Endometrial microvascular endothelial cells (primary cell): ENCODE measurements around the gene RNASE4. TPM values are rescaled to one million over a fixed set of nuclear protein-coding genes. Genes with fewer than 3 reads are reported as not detected.
"Not testable (repeated sequence)": the region's sequence is repeated elsewhere in the genome, so short reads cannot be mapped to it uniquely, and the experiment has no call there.

Experiments used
- in situ Hi-C: cut with HindIII; loops from 2 replicates; pipeline ENCODE4 v1.10.0; 2017; ENCODE audit warnings: low sequenced_read_pairs, low pct_unique_long_range_greater_than_20kb; ENCODE audit errors: inconsistent ontology term
- total RNA-seq: library from RNA; depleted of rRNA; stranded (reverse); fragments of >200 nt; gene quantifications from one replicate; pipeline ENCODE4 v1.2.3, GENCODE V29; 2015; ENCODE audit errors: inconsistent ontology term

RNASE4 gene
- total RNA-seq, 1 donor from 2014 or later = 15.5 TPM

GRCh38 chr14:20730891-20731290 is 46.5 kb downstream of the RNASE4 start:
- in situ Hi-C loops = no loop called here

- in situ Hi-C loops = no loop called here
These were observed 48.1 kb downstream of the RNASE4 start for GRCh38 chr14:20732477-20732876.

- in situ Hi-C loops = no loop called here
These were observed 48.7 kb downstream of the RNASE4 start for GRCh38 chr14:20732979-20733635.

GRCh38 chr14:20733684-20734429 is 49.5 kb downstream of the RNASE4 start:
- in situ Hi-C loops = no loop called here

- in situ Hi-C loops = no loop called here
These were observed 50.1 kb downstream of the RNASE4 start for GRCh38 chr14:20734430-20734806.

- in situ Hi-C loops = not testable (repeated sequence)
These were observed 53.9 kb downstream of the RNASE4 start for GRCh38 chr14:20738292-20738691.

- in situ Hi-C loops = no loop called here
These were observed 57.8 kb downstream of the RNASE4 start for GRCh38 chr14:20742132-20742531.

- in situ Hi-C loops = no loop called here
These were observed 59.2 kb downstream of the RNASE4 start for GRCh38 chr14:20743556-20743955.

- in situ Hi-C loops = no loop called here
These were observed 61.4 kb downstream of the RNASE4 start, which contains the start of gene EDDM3A for GRCh38 chr14:20745571-20746358. Gene EDDM3A (plus strand): TSS chr14:20745887. CDS start chr14:20747581, 1,694 bp downstream.

GRCh38 chr14:20746566-20746965 is 62.2 kb downstream of the RNASE4 start:
- in situ Hi-C loops = no loop called here

- in situ Hi-C loops = no loop called here
These were observed 64.1 kb downstream of the RNASE4 start for GRCh38 chr14:20748439-20748838.

- in situ Hi-C loops = no loop called here
These were observed 65.8 kb downstream of the RNASE4 start for GRCh38 chr14:20750194-20750593.

Other genes starting within 250 kb of the RNASE4 start
- gene KLHL33, start 248.4 kb upstream of the RNASE4 start, total RNA-seq = not detected
- gene OSGEP, start 229.7 kb upstream of the RNASE4 start, total RNA-seq = 55.3 TPM
- gene APEX1, start 229.3 kb upstream of the RNASE4 start, total RNA-seq = 240 TPM
- gene PIP4P1, start 223.1 kb upstream of the RNASE4 start, total RNA-seq = 10.4 TPM
- 284 TPM for gene PNP, start 215.2 kb upstream of the RNASE4 start, total RNA-seq
- gene RNASE10, start 179.0 kb upstream of the RNASE4 start, total RNA-seq = not detected
- gene RNASE9, start 123.5 kb upstream of the RNASE4 start, total RNA-seq = not detected
- not detected for gene RNASE11, start 96.6 kb upstream of the RNASE4 start, total RNA-seq
- gene RNASE12, start 93.2 kb upstream of the RNASE4 start, total RNA-seq = not detected
- gene OR6S1, start 42.9 kb upstream of the RNASE4 start, total RNA-seq = not detected
- gene ANG, start 4.2 kb downstream of the RNASE4 start, total RNA-seq = 0.84 TPM
- not detected for gene EDDM3A, start 61.3 kb downstream of the RNASE4 start, total RNA-seq
- not detected for gene EDDM3B, start 83.8 kb downstream of the RNASE4 start, total RNA-seq
- not detected for gene RNASE6, start 96.7 kb downstream of the RNASE4 start, total RNA-seq
- 168 TPM for gene RNASE1, start 118.3 kb downstream of the RNASE4 start, total RNA-seq
- gene RNASE3, start 206.8 kb downstream of the RNASE4 start, total RNA-seq = not detected